Left renal cortex interstitium (tissue), 4 donors: Measurements from ENCODE around the gene CCDC170. TPM values are rescaled to one million over a fixed set of nuclear protein-coding genes. Genes with fewer than 3 reads are reported as not detected.
"Not testable (repeated sequence)": the region's sequence is repeated elsewhere in the genome, so short reads cannot be mapped to it uniquely, and the experiment has no call there.

Experiments
- DNase-seq, 4 donors: peaks; one replicate each; pipeline ENCODE4 v3.0.0-alpha.2; 2013; ENCODE audit warnings: low read depth in 4 of 4, low spot score in 2 of 4, missing footprints in 1 of 4
- polyA plus RNA-seq, 4 donors: library from polyadenylated mRNA; unstranded; fragments of 120-200 nt; gene quantifications; one replicate each; pipeline ENCODE4 v1.2.1, GENCODE V29; 2013; ENCODE audit not compliant: insufficient read length in 4 of 4

Gene CCDC170
- polyA plus RNA-seq, 4 donors = 2.7 to 3.9 (median 2.9) TPM

- DNase-seq = no peak
Measured at GRCh38 chr6:151493161-151493803, 535 bp upstream of the CCDC170 start.

DNA sequence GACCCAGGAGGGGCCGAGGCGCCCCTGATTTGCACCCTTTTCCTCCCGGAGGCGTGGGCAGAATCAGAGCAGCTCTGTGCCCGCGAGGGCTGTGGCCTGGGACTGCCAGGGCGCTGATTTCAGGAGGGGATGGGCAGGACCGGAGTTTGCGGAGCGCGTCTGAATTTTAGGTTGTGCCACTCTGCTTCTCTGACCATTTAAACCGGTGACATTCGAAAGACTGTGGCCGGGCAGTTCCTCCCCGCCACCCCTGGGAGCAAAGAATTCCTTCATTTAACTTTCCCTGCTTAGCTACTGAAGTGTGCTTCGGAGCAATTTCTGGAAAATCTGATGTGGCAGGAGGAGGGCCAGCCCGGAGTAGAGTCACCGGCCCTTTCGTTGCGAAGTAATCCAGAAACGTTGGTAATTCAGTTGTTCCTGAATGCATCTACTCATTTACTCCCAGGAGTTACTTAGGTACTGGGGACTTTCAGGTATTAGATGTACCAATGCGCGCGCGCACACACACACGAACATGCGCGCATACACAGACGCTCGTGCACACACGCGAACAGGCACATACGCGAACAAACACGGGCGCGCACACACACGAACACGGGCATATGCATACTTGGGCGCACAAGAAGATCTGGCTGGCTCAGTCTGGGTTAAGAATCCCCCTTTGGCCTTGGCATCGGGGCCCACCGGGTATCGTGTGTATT, 568 bp downstream of the CCDC170 start:
- peak in 3 of 4 donors; percentile 44 to 54 (median 47) for DNase-seq

- DNase-seq = peak in 1 of 4 donors; percentile 29
Measured at GRCh38 chr6:151494936-151495320, 1.1 kb downstream of the CCDC170 start.

DNA sequence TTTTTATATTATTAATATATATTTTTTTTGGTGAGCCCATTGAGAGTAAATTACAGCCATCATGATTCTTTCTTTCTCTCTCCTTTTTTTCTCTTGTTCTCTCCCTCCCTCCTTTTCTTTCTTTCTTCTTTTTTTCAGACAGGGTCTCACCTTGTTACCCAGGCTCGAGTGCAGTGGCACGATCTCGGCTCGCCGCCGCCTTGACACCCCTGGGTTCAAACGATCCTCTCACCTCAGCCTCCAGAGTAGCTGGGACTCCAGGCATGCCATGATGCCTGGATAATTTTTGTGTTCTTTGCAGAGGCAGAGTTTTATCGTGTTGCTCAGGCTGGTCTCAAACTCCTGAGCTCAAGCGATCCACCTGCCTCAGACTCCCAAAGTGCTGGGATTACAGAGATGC, 1.6 kb downstream of the CCDC170 start:
- DNase-seq = no peak

DNA sequence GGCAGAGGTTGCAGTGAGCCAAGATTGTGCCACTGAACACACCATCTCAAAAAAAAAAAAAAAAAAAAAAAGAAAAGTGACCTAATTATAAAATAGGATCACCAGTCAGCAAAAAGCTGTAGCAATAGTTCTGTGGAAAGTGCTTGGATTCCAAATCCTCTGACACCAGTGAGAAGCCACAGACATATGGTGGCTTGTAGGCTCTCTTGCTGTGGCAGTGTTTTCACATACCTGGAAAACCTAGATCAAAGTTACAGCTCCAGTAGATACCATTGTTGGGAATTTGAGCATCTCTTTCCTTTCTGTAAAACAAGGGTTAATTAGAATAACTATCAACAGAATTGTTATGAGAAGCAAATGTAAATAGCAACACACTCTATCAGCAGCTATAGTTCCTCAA, 4.1 kb downstream of the CCDC170 start:
- DNase-seq = no peak

DNA sequence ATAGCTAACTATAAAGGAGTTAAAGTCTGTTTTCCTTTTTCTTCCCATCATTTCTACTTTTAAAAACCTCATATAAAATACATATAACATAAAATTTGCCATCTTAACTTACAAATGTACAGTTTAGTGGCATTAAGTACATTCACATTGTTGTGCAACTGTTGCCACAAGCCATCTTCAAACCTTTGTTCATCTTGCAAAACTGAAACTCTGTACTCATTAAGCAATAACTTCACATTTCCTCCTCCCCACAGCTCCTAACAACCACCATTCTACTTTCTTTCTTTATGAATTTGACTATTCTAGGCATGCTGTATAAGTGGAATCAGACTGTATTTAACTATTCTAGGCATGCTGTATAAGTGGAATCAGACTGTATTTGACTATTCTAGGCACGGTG, 4.5 kb downstream of the CCDC170 start:
- DNase-seq = no peak

DNA sequence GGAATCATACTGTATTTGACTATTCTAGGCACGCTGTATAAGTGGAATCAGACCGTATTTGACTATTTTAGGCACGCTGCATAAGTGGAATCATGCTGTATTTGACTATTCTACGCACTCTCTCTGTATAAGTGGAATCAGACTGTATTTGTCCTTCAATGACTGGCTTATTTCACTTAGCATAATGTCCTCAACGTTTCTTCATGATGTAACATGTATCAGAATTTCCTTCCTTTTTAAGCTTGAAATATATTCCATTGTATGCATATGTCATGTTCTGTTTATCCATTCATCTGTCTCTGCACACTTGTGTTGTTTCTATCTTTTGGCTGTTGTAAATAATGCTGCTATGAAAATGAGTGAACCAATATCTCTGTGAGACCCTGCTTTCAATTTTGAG, 5.7 kb downstream of the CCDC170 start:
- DNase-seq = no peak

- DNase-seq = no peak
Measured at GRCh38 chr6:151501511-151502136, 7.8 kb downstream of the CCDC170 start.

GRCh38 chr6:151502499-151502898, 8.7 kb downstream of the CCDC170 start:
- no peak for DNase-seq

DNA sequence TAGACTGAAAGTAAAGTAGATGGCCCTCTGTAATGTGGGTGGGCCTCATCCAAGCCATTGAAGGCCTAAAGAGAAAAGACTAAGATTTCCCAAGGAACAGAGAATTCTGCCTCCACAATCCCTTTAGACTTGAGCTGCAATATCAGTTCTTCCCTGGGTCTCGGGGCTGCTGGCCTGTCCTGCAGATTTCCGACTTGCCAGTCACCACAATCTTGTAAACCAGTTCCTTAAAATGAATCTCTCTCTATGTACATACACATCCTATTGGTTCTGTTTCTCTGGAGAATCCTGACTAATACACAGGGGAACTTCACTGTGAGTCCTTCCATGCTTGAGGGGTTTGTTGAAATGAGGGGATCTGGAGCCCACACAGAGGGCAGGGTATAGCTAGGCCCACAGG, 12.9 kb downstream of the CCDC170 start:
- DNase-seq = no peak

- DNase-seq = no peak
Measured at GRCh38 chr6:151509048-151509447, 15.2 kb downstream of the CCDC170 start.

- DNase-seq = no peak
Measured at GRCh38 chr6:151512481-151512880, 18.7 kb downstream of the CCDC170 start.

DNA sequence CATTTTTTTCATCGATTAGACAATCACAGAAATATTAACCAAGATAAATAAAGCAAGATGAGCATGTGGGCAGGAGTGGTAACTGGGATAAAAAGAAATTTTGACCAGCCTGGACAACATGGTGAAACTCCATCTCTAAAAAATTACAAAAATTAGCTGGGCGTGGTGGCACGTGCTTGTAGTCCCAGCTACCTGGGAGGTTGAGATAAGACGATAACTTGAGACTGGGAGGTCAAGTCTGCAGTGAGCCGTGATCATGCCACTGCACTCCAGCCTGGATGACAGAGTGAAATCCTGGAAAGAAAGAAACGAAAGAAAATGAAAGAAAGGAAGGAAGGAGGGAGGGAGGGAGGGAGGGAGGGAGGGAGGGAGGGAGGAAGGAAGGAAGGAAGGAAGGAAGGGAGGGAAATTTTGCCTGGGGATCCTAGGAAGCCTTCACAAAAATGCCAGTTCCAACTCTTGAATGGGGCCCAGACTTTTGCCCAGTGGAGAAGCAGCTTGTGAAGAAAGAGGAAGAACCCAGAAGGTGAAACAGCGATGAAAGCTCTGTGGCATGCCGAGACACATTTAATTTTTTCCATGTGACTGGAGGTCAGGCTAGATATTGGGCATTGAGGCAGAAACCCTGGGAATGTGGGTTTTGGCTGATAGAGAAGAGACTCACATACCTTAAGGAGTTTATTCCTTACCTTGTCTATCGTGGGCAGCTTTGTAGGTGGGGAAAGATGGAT, 20.3 kb downstream of the CCDC170 start:
- no peak for DNase-seq

GRCh38 chr6:151518992-151519391, 25.2 kb downstream of the CCDC170 start:
- DNase-seq = not testable (repeated sequence)

GRCh38 chr6:151523034-151523433, 29.2 kb downstream of the CCDC170 start:
- no peak for DNase-seq

DNA sequence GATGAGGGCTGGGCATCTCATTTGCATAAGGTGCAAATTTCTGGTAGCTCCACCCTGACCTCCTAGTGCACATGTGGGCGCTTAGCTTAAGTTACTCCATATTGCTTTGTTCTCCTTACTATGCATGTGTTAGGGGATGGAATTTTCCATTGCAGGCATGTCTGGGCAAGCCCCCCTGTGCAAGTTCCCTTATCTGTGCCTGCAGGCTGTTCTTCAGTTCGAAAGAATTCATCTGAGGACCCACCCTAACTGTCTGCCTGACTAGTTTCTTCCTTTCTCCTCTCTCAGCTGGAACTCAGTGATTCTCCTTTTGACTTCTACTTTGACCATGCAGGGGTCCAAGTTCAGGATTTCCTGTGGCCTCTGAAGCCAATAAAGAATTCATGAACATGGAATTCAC, 30.2 kb downstream of the CCDC170 start:
- DNase-seq = no peak

- DNase-seq = no peak
Measured at GRCh38 chr6:151534576-151534975, 40.8 kb downstream of the CCDC170 start.

GRCh38 chr6:151535476-151536187, 41.8 kb downstream of the CCDC170 start:
- DNase-seq = no peak

DNA sequence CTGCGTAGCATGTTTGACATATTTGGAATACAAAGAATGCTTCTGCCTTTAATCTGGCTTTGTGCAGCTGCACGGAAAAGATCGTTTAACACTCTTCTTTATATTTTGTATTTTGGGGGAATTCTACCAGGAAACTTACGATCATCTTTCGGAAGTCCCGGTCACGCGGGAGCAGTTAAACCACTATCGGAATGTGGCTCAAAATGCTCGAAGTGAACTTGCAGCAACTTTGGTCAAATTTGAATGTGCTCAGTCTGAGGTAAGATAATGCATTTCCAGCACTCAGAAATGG, 42.3 kb downstream of the CCDC170 start:
- DNase-seq = no peak

- DNase-seq = no peak
Measured at GRCh38 chr6:151537556-151537955, 43.7 kb downstream of the CCDC170 start.
